ENCODE data around the gene KATNB1. TPM values are rescaled to one million over a fixed set of nuclear protein-coding genes. Genes with fewer than 3 reads are reported as not detected.

KATNB1 gene
- polyA plus RNA-seq, 1 of the 3 experiments (the other 2 are of a cell fraction) = 43.7 TPM

DNA sequence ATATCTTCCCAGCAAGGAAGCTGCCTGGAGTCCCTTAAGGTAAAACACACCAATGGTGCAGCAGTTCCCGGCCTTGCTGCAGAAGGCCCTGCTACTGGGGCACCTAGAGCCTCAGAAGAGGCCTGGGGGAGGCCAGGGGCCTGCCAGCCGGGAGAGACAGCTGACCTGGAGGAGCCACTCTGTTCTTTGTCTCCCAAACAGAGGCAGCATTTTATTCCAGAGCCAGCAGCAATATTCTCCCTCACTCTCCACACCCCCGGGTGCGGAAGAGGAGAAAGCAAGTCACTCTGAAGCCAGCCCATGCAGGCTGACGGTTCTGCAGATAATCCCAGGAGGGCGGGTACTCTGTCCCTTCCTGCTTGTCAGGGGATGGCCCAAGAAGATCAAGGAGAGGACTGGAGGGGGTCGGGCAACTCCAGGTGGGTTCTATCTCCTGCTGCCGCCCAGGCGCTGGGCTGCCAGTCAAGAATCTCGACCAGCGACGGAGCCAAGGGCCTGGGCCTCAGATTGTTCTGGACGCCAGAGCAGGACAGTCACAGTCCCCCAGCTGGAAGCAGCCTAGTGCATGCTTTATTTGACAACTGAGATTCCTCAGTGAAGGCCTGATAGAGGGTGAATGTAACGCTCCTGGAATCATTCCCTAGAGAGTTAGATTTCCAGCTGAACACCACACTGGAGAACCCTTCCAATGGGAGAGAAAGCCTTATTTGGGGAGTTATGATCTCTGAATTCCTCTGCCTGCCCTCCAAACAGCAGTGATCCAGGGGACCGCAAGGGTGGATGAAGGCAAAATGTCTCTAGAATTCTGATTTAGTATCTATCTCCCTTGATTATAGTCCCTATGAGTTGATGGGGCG lies 67.8 kb downstream of the KATNB1 start:
- Histone ChIP-seq H3K27ac (ENCODE audit: low read depth in 2 of 2, low read length in 1 of 2) (peak overlapping the region in 1 of 2 experiments; percentile 45; a peak in 1 of 4 replicates), H3K4me2 (no peak overlapping the region), H3K9ac (0 out of 2 replicates have a peak overlapping the region, but pooled peaks have one; percentile 27), H3K9me2 (no peaks in the 10 kb centered on the region), H3K4me1 (ENCODE audit: control insufficient read depth in 1 of 2, insufficient read depth in 2 of 2, low read depth in 1 of 2, low read length in 1 of 2) (peaks cover 27 to 35% of the 10 kb centered on the region in 2 experiments; a peak in 2 of 4 replicates), H4K20me1 (ENCODE audit: insufficient read depth) (peaks cover 27% of the 10 kb centered on the region), H3K4me3 (ENCODE audit: low read depth in 2 of 2, low read length in 1 of 2) (no peak overlapping the region), H3K9me3 (no peaks in the 10 kb centered on the region), H3F3A (replicated peaks; ENCODE audit: insufficient read depth) (peaks cover 12% of the 10 kb centered on the region), H2AFZ (ENCODE audit: low read depth) (peak overlapping the region; percentile 93; the same call in 1 of the 2 replicates), H3K27me3 (ENCODE audit: insufficient read depth) (no peaks in the 10 kb centered on the region), H3K79me2 (ENCODE audit: insufficient read depth) (peaks cover 37% of the 10 kb centered on the region), H3K36me3 (replicated peaks in 1 of 2; ENCODE audit: control insufficient read depth in 1 of 2, insufficient read depth in 2 of 2, low read length in 1 of 2) (no peaks in the 10 kb centered on the region)
- no peak for TF ChIP-seq MAX (IDR thresholded peaks at IDR 0.05; ENCODE audit: low read depth)
- no peak for TF ChIP-seq CHD2 (IDR thresholded peaks at IDR 0.05; ENCODE audit: low read length, partially characterized antibody)
- TF ChIP-seq, protein P1, sequence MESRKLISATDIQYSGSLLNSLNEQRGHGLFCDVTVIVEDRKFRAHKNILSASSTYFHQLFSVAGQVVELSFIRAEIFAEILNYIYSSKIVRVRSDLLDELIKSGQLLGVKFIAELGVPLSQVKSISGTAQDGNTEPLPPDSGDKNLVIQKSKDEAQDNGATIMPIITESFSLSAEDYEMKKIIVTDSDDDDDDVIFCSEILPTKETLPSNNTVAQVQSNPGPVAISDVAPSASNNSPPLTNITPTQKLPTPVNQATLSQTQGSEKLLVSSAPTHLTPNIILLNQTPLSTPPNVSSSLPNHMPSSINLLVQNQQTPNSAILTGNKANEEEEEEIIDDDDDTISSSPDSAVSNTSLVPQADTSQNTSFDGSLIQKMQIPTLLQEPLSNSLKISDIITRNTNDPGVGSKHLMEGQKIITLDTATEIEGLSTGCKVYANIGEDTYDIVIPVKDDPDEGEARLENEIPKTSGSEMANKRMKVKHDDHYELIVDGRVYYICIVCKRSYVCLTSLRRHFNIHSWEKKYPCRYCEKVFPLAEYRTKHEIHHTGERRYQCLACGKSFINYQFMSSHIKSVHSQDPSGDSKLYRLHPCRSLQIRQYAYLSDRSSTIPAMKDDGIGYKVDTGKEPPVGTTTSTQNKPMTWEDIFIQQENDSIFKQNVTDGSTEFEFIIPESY (IDR thresholded peaks at IDR 0.05; ENCODE audit: borderline replicate concordance, low read depth) = no peak
- TF ChIP-seq REST (IDR thresholded peaks at IDR 0.05; ENCODE audit: low read depth, low read length) = no peak
- TF ChIP-seq, protein P2, sequence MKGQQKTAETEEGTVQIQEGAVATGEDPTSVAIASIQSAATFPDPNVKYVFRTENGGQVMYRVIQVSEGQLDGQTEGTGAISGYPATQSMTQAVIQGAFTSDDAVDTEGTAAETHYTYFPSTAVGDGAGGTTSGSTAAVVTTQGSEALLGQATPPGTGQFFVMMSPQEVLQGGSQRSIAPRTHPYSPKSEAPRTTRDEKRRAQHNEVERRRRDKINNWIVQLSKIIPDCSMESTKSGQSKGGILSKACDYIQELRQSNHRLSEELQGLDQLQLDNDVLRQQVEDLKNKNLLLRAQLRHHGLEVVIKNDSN (IDR thresholded peaks at IDR 0.05; ENCODE audit: borderline replicate concordance, low read depth) = no peak
- no peak for TF ChIP-seq MEF2A (IDR thresholded peaks at IDR 0.05; ENCODE audit: borderline replicate concordance, low read depth)
- no peak for TF ChIP-seq JUND (IDR thresholded peaks at IDR 0.05)
- no peak for TF ChIP-seq RAD21 (IDR thresholded peaks at IDR 0.05; ENCODE audit: low read length)
- TF ChIP-seq SMC3 (IDR thresholded peaks at IDR 0.05; ENCODE audit: low read depth, low read length) = no peak
- no peak for TF ChIP-seq TCF12 (IDR thresholded peaks at IDR 0.05)
- TF ChIP-seq ELF1 (IDR thresholded peaks at IDR 0.05) = no peak
- TF ChIP-seq EZH2phosphoT487 (IDR thresholded peaks at IDR 0.05; ENCODE audit: borderline replicate concordance, low read depth) = no peak
- TF ChIP-seq IRF3 (IDR thresholded peaks at IDR 0.05; ENCODE audit: low read depth, low read length) = no peak
- TF ChIP-seq POLR2AphosphoS5 (IDR thresholded peaks at IDR 0.05; ENCODE audit: low read depth, low read length) = no peak
- TF ChIP-seq FOSL2 (IDR thresholded peaks at IDR 0.05; ENCODE audit: borderline replicate concordance, low read depth) = no peak
- TF ChIP-seq CTCF (IDR thresholded peaks at IDR 0.05) = no peak
- ChIA-PET POLR2A (no interaction called here), CTCF (interaction anchor here (0.8 to 1.5 kb wide), 5 partner anchors 22 to 96 kb away, joined by 3 to 4 read pairs (median 4); no protein-coding TSS in a partner anchor)
- WGBS (ENCODE audit: low lambda C conversion rate) = 76% methylated on average over 15 of the region's 16 CpGs
- DNase-seq = peak; percentile 38
